ENCODE results near the gene PMVK. TPM values are rescaled to one million over a fixed set of nuclear protein-coding genes. Genes with fewer than 3 reads are reported as not detected.

The PMVK gene
- total and polyA plus RNA-seq, 2 donors: 6.8 to 47.1 TPM

GRCh38 chr1:154937085-154937987 lies 817 bp upstream of the PMVK start:
- peak; percentile 91 for DNase-seq (ENCODE audit: extremely low spot score)
- H3K4me3 ChIP-seq (ENCODE audit: low read depth, low read length): peak overlapping the region; percentile 51
- peak overlapping the region; percentile 98 for H3K27ac ChIP-seq (ENCODE audit: low read depth)
- H3K36me3 ChIP-seq (ENCODE audit: insufficient read depth): no peaks in the 10 kb centered on the region
- no peaks in the 10 kb centered on the region for H3K4me1 ChIP-seq (ENCODE audit: insufficient read depth)
- WGBS: under 1% methylated on average over 36 of the region's 36 CpGs

- 36% methylated on average over 27 of the region's 27 CpGs for WGBS
- Histone ChIP-seq H3K4me1 (ENCODE audit: insufficient read depth) (no peaks in the 10 kb centered on the region), H3K4me3 (ENCODE audit: low read depth, low read length) (peak overlapping the region; percentile 51), H3K36me3 (ENCODE audit: insufficient read depth) (no peaks in the 10 kb centered on the region), H3K27ac (ENCODE audit: low read depth) (peak overlapping the region; percentile 96)
- no peak for DNase-seq (ENCODE audit: extremely low spot score)
Observed at GRCh38 chr1:154935749-154936554, 567 bp downstream of the PMVK start.

GRCh38 chr1:154934358-154934948 lies 2.1 kb downstream of the PMVK start:
- WGBS: 93% methylated on average over 5 of the region's 5 CpGs
- no peaks in the 10 kb centered on the region for H3K36me3 ChIP-seq (ENCODE audit: insufficient read depth)
- no peak overlapping the region for H3K27ac ChIP-seq (ENCODE audit: low read depth)

GRCh38 chr1:154931940-154932487 lies 4.5 kb downstream of the PMVK start:
- 88% methylated on average over 11 of the region's 11 CpGs for whole genome bisulfite sequencing
- no peak overlapping the region for H3K4me3 ChIP-seq (ENCODE audit: low read depth, low read length)
- DNase-seq (ENCODE audit: extremely low spot score): no peak
- H3K27ac ChIP-seq (ENCODE audit: low read depth): peak overlapping the region; percentile 58
- no peaks in the 10 kb centered on the region for H3K36me3 ChIP-seq (ENCODE audit: insufficient read depth)
- no peaks in the 10 kb centered on the region for H3K4me1 ChIP-seq (ENCODE audit: insufficient read depth)

More at GRCh38 chr1:154934358-154934948, 2.1 kb downstream of the PMVK start:
- H3K4me1 ChIP-seq (ENCODE audit: insufficient read depth): no peaks in the 10 kb centered on the region
- DNase-seq (ENCODE audit: extremely low spot score): no peak
- no peak overlapping the region for H3K4me3 ChIP-seq (ENCODE audit: low read depth, low read length)

GRCh38 chr1:154926201-154926600 lies 10.3 kb downstream of the PMVK start:
- Histone ChIP-seq H3K36me3 (ENCODE audit: insufficient read depth) (peaks cover 2% of the 10 kb centered on the region), H3K4me1 (ENCODE audit: insufficient read depth) (no peaks in the 10 kb centered on the region), H3K27ac (ENCODE audit: low read depth) (no peak overlapping the region), H3K4me3 (ENCODE audit: low read depth, low read length) (no peak overlapping the region)
- 90% methylated on average over 13 of the region's 13 CpGs for WGBS
- no peak for DNase-seq (ENCODE audit: extremely low spot score)

- Histone ChIP-seq H3K4me3 (ENCODE audit: low read depth, low read length) (no peak overlapping the region), H3K4me1 (ENCODE audit: insufficient read depth) (no peaks in the 10 kb centered on the region), H3K27ac (ENCODE audit: low read depth) (no peak overlapping the region), H3K36me3 (ENCODE audit: insufficient read depth) (peaks cover 2% of the 10 kb centered on the region)
- no peak for DNase-seq (ENCODE audit: extremely low spot score)
- WGBS: 93% methylated on average over 3 of the region's 3 CpGs
Observed at GRCh38 chr1:154925335-154926170, 11.0 kb downstream of the PMVK start.

GRCh38 chr1:154923695-154924094 lies 12.8 kb downstream of the PMVK start:
- Histone ChIP-seq H3K36me3 (ENCODE audit: insufficient read depth) (peaks cover 2% of the 10 kb centered on the region), H3K27ac (ENCODE audit: low read depth) (no peak overlapping the region), H3K4me1 (ENCODE audit: insufficient read depth) (no peaks in the 10 kb centered on the region), H3K4me3 (ENCODE audit: low read depth, low read length) (no peak overlapping the region)
- 89% methylated on average over 3 of the region's 3 CpGs for whole genome bisulfite sequencing
- DNase-seq (ENCODE audit: extremely low spot score): no peak

- no peak for DNase-seq (ENCODE audit: extremely low spot score)
- H3K36me3 ChIP-seq (ENCODE audit: insufficient read depth): no peaks in the 10 kb centered on the region
- no peaks in the 10 kb centered on the region for H3K4me1 ChIP-seq (ENCODE audit: insufficient read depth)
- H3K27ac ChIP-seq (ENCODE audit: low read depth): no peak overlapping the region
- WGBS: 89% methylated on average over 3 of the region's 3 CpGs
- no peak overlapping the region for H3K4me3 ChIP-seq (ENCODE audit: low read depth, low read length)
Observed at GRCh38 chr1:154913273-154913672, 23.2 kb downstream of the PMVK start.

- 80% methylated on average over 2 of the region's 2 CpGs for WGBS
- no peak overlapping the region for H3K27ac ChIP-seq (ENCODE audit: low read depth)
- no peak for DNase-seq (ENCODE audit: extremely low spot score)
- H3K36me3 ChIP-seq (ENCODE audit: insufficient read depth): no peaks in the 10 kb centered on the region
- H3K4me3 ChIP-seq (ENCODE audit: low read depth, low read length): no peak overlapping the region
- no peaks in the 10 kb centered on the region for H3K4me1 ChIP-seq (ENCODE audit: insufficient read depth)
Observed at GRCh38 chr1:154912755-154913154, 23.8 kb downstream of the PMVK start.

GRCh38 chr1:154911691-154912550 lies 24.6 kb downstream of the PMVK start:
- Histone ChIP-seq H3K27ac (ENCODE audit: low read depth) (no peak overlapping the region), H3K4me3 (ENCODE audit: low read depth, low read length) (no peak overlapping the region), H3K36me3 (ENCODE audit: insufficient read depth) (no peaks in the 10 kb centered on the region), H3K4me1 (ENCODE audit: insufficient read depth) (no peaks in the 10 kb centered on the region)
- DNase-seq (ENCODE audit: extremely low spot score): no peak
- WGBS: 84% methylated on average over 8 of the region's 8 CpGs

GRCh38 chr1:154910851-154911250 lies 25.7 kb downstream of the PMVK start:
- 87% methylated on average over 5 of the region's 5 CpGs for WGBS
- no peak overlapping the region for H3K27ac ChIP-seq (ENCODE audit: low read depth)

GRCh38 chr1:154908937-154909336 lies 27.6 kb downstream of the PMVK start:
- H3K4me3 ChIP-seq (ENCODE audit: low read depth, low read length): no peak overlapping the region
- 89% methylated on average over 5 of the region's 5 CpGs for WGBS
- H3K4me1 ChIP-seq (ENCODE audit: insufficient read depth): no peaks in the 10 kb centered on the region
- no peak for DNase-seq (ENCODE audit: extremely low spot score)
- no peaks in the 10 kb centered on the region for H3K36me3 ChIP-seq (ENCODE audit: insufficient read depth)
- H3K27ac ChIP-seq (ENCODE audit: low read depth): no peak overlapping the region

More at GRCh38 chr1:154910851-154911250, 25.7 kb downstream of the PMVK start:
- no peak for DNase-seq (ENCODE audit: extremely low spot score)
- H3K4me1 ChIP-seq (ENCODE audit: insufficient read depth): no peaks in the 10 kb centered on the region
- H3K4me3 ChIP-seq (ENCODE audit: low read depth, low read length): no peak overlapping the region
- H3K36me3 ChIP-seq (ENCODE audit: insufficient read depth): no peaks in the 10 kb centered on the region

Measured in urinary bladder (tissue), 4 donors.